A673 (cell line): ENCODE data around the gene SETD9. TPM values are rescaled to one million over a fixed set of nuclear protein-coding genes. Genes with fewer than 3 reads are reported as not detected.

ENCODE experiments used
- BruUV-seq: library from RNA; stranded (reverse); fragments of 400-500 nt; replicated peaks from 2 replicates; lab custom pipeline; 2021; lab: Mats Ljungman, UMichigan
- CTCF ChIA-PET: fragments of 300-600 bp; sonication (Branson Sonifier 250); formaldehyde crosslinking; loops from one replicate; lab custom pipeline; 2022; ENCODE audit warnings: antibody characterized with exemption; lab: Charles Lee
- POLR2A ChIA-PET: fragments of 300-600 bp; sonication (Branson Sonifier 250); formaldehyde crosslinking; loops from one replicate; lab custom pipeline; 2022; ENCODE audit warnings: antibody characterized with exemption; ENCODE audit not compliant: low non-redundant PET; lab: Charles Lee
- DNase-seq: peaks from one replicate; pipeline ENCODE4 v3.0.0-alpha.2; 2015; ENCODE audit warnings: low spot score
- H3K27ac ChIP-seq: fragments of 200-600 bp; sonication (generic); 2 replicates; pipeline ENCODE4 v1.5.1; 2016; ENCODE audit warnings: mixed run types, low read depth, mild to moderate bottlenecking, mixed read lengths, antibody characterized with exemption, low read length; ENCODE audit not compliant: poor library complexity, severe bottlenecking
- H3K27me3 ChIP-seq: fragments of 200-600 bp; sonication (generic); replicated peaks from 2 replicates; pipeline ENCODE4 v1.6.1; 2017; ENCODE audit warnings: mixed run types, low read depth, mild to moderate bottlenecking, mixed read lengths, antibody characterized with exemption, low read length; ENCODE audit not compliant: insufficient read depth, poor library complexity
- H3K36me3 ChIP-seq: fragments of 200-600 bp; sonication (generic); 2 replicates; pipeline ENCODE4 v1.6.1; 2016; ENCODE audit warnings: mixed run types, mild to moderate bottlenecking, mixed read lengths, antibody characterized with exemption, low read length; ENCODE audit not compliant: insufficient read depth, poor library complexity, severe bottlenecking
- H3K4me1 ChIP-seq: fragments of 200-600 bp; sonication (generic); 2 replicates; pipeline ENCODE4 v1.6.1; 2017; ENCODE audit warnings: mixed run types, mild to moderate bottlenecking, mixed read lengths, antibody characterized with exemption, low read length; ENCODE audit not compliant: insufficient read depth, poor library complexity, severe bottlenecking
- H3K4me3 ChIP-seq: fragments of 200-600 bp; sonication (generic); 2 replicates; pipeline ENCODE4 v1.5.1; 2016; ENCODE audit warnings: low read depth, mixed run types, mild to moderate bottlenecking, mixed read lengths, low read length; ENCODE audit not compliant: poor library complexity, severe bottlenecking
- H3K9me3 ChIP-seq: fragments of 200-600 bp; sonication (generic); 2 replicates; pipeline ENCODE4 v1.6.1; 2016; ENCODE audit warnings: mixed run types, low read depth, mild to moderate bottlenecking, mixed read lengths, antibody characterized with exemption, low read length; ENCODE audit not compliant: poor library complexity, severe bottlenecking
- EZH2 ChIP-seq: fragments of 200-600 bp; sonication (generic); IDR thresholded peaks from 2 replicates; pipeline ENCODE4 v1.6.1; 2017; ENCODE audit warnings: borderline replicate concordance, low read depth, mild to moderate bottlenecking, mixed read lengths, antibody characterized with exemption, low read length; ENCODE audit not compliant: poor library complexity, severe bottlenecking
- intact Hi-C: fragments of 100-400 bp; cut with micrococcal nuclease; formaldehyde crosslinking; loops from one replicate; pipeline ENCODE4 v1.10.0; 2022; ENCODE audit not compliant: unreplicated experiment
- total RNA-seq: library from RNA; stranded (reverse); gene quantifications from 2 replicates; pipeline ENCODE4 v1.2.3, GENCODE V29; 2021
- TF ChIP-seq, protein P1 (sequence below): fragments of 300-800, 200-600 bp; sonication (generic); conservative IDR thresholded peaks from 2 replicates; pipeline ENCODE4 v1.5.1; 2017; ENCODE audit warnings: low read depth, mild to moderate bottlenecking, antibody characterized with exemption, low read length, moderate library complexity, mixed read lengths

The SETD9 gene
- total RNA-seq, 1 experiment from 2014 or later: 10.0 TPM

DNA sequence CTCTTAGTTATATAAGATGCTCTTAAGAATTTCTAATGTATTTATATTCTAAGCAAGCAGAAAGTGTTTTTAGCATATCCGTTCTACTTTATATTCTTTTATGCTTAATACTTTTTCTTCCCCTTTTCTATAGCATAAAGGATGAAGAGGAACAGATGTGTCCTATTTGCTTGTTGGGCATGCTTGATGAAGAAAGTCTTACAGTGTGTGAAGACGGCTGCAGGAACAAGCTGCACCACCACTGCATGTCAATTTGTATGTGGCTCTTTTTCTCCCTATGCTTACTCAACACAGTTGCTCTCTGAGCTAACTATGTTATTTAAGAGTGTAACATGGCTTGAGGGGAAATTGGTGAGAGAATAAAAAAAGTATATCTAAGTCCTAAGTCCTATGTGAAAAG, 37.6 kb upstream of the SETD9 start:
- no peaks in the 10 kb centered on the region for H3K4me1 ChIP-seq
- ChIA-PET POLR2A (no interaction called here), CTCF (no interaction called here)
- no peak for TF ChIP-seq EZH2
- TF ChIP-seq, protein P1, sequence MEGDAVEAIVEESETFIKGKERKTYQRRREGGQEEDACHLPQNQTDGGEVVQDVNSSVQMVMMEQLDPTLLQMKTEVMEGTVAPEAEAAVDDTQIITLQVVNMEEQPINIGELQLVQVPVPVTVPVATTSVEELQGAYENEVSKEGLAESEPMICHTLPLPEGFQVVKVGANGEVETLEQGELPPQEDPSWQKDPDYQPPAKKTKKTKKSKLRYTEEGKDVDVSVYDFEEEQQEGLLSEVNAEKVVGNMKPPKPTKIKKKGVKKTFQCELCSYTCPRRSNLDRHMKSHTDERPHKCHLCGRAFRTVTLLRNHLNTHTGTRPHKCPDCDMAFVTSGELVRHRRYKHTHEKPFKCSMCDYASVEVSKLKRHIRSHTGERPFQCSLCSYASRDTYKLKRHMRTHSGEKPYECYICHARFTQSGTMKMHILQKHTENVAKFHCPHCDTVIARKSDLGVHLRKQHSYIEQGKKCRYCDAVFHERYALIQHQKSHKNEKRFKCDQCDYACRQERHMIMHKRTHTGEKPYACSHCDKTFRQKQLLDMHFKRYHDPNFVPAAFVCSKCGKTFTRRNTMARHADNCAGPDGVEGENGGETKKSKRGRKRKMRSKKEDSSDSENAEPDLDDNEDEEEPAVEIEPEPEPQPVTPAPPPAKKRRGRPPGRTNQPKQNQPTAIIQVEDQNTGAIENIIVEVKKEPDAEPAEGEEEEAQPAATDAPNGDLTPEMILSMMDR: no peak
- H3K4me3 ChIP-seq: no peak overlapping the region
- no peak for DNase-seq
- peaks cover 2% of the 10 kb centered on the region for H3K36me3 ChIP-seq
- no TSS peak for BruUV-seq
- H3K9me3 ChIP-seq: no peaks in the 10 kb centered on the region
- no peak overlapping the region for H3K27ac ChIP-seq
- intact Hi-C loops: no loop called here
- H3K27me3 ChIP-seq: no peaks in the 10 kb centered on the region

- no peaks in the 10 kb centered on the region for H3K9me3 ChIP-seq
- BruUV-seq: no TSS peak
- TF ChIP-seq, protein P1: no peak
- no peak for TF ChIP-seq EZH2
- H3K4me3 ChIP-seq: no peak overlapping the region
- no peaks in the 10 kb centered on the region for H3K4me1 ChIP-seq
- H3K27ac ChIP-seq: no peak overlapping the region
- POLR2A ChIA-PET: no interaction called here
- no peak for DNase-seq
- intact Hi-C loops: no loop called here
- CTCF ChIA-PET: no interaction called here
- H3K27me3 ChIP-seq: no peaks in the 10 kb centered on the region
- peaks cover 2% of the 10 kb centered on the region for H3K36me3 ChIP-seq
Measured at GRCh38 chr5:56873056-56873455, 36.3 kb upstream of the SETD9 start.

- CTCF ChIA-PET: no interaction called here
- POLR2A ChIA-PET: no interaction called here
- Histone ChIP-seq H3K4me3 (no peak overlapping the region), H3K9me3 (no peaks in the 10 kb centered on the region), H3K27ac (no peak overlapping the region), H3K36me3 (peaks cover 2% of the 10 kb centered on the region), H3K27me3 (no peaks in the 10 kb centered on the region), H3K4me1 (no peaks in the 10 kb centered on the region)
- intact Hi-C loops: no loop called here
- no TSS peak for BruUV-seq
- DNase-seq: no peak
- no peak for TF ChIP-seq EZH2
- TF ChIP-seq, protein P1: no peak
Measured at GRCh38 chr5:56876327-56876726, 33.1 kb upstream of the SETD9 start.
